ENCODE data around the gene KIF16B. TPM values are rescaled to one million over a fixed set of nuclear protein-coding genes. Genes with fewer than 3 reads are reported as not detected.

KIF16B gene
- total RNA-seq, 2 experiments from 2014 or later = 3.5 to 4.2 TPM

GRCh38 chr20:16314748-16315159, 258.5 kb downstream of the KIF16B start:
- TF ChIP-seq CTCF (IDR thresholded peaks at IDR 0.05) = no peak
- H3K36me3 Mint-ChIP-seq (ENCODE audit: low read depth) = peaks cover 20% of the 10 kb centered on the region
- ChIA-PET POLR2A (no interaction called here), CTCF (no interaction called here)
- DNase-seq (no peak), ATAC-seq (no peak)
- no peaks in the 10 kb centered on the region for H3K9me3 Mint-ChIP-seq
- H3K27ac Mint-ChIP-seq = no peak overlapping the region
- no peaks in the 10 kb centered on the region for H3K27me3 Mint-ChIP-seq
- H3K4me3 Mint-ChIP-seq = no peak overlapping the region
- intact Hi-C loops (cut with micrococcal nuclease) = no loop called here
- no peaks in the 10 kb centered on the region for H3K4me1 Mint-ChIP-seq (ENCODE audit: low read depth)

- H3K36me3 Mint-ChIP-seq (ENCODE audit: low read depth) = peaks cover 19% of the 10 kb centered on the region
- H3K4me3 Mint-ChIP-seq = no peak overlapping the region
- TF ChIP-seq CTCF (IDR thresholded peaks at IDR 0.05) = no peak
- ChIA-PET POLR2A (no interaction called here), CTCF (no interaction called here)
- no peaks in the 10 kb centered on the region for H3K9me3 Mint-ChIP-seq
- ATAC-seq (no peak), DNase-seq (no peak)
- intact Hi-C loops (cut with micrococcal nuclease) = no loop called here
- no peak overlapping the region for H3K27ac Mint-ChIP-seq
- no peaks in the 10 kb centered on the region for H3K4me1 Mint-ChIP-seq (ENCODE audit: low read depth)
- H3K27me3 Mint-ChIP-seq = no peaks in the 10 kb centered on the region
Measured at GRCh38 chr20:16314320-16314719, 258.9 kb downstream of the KIF16B start.

- H3K36me3 Mint-ChIP-seq (ENCODE audit: low read depth) = peaks cover 19% of the 10 kb centered on the region
- TF ChIP-seq CTCF (IDR thresholded peaks at IDR 0.05) = no peak
- CTCF ChIA-PET = no interaction called here
- H3K4me1 Mint-ChIP-seq (ENCODE audit: low read depth) = no peaks in the 10 kb centered on the region
- DNase-seq = no peak
- no peak overlapping the region for H3K27ac Mint-ChIP-seq
- POLR2A ChIA-PET = no interaction called here
- H3K9me3 Mint-ChIP-seq = no peaks in the 10 kb centered on the region
- no peaks in the 10 kb centered on the region for H3K27me3 Mint-ChIP-seq
- ATAC-seq = no peak
- H3K4me3 Mint-ChIP-seq = no peak overlapping the region
- intact Hi-C loops (cut with micrococcal nuclease) = no loop called here
Measured at GRCh38 chr20:16313917-16314316, 259.3 kb downstream of the KIF16B start.

- ChIA-PET CTCF (no interaction called here), POLR2A (no interaction called here)
- no peak overlapping the region for H3K4me3 Mint-ChIP-seq
- ATAC-seq = no peak
- TF ChIP-seq CTCF (IDR thresholded peaks at IDR 0.05) = no peak
- H3K27ac Mint-ChIP-seq = no peak overlapping the region
- H3K4me1 Mint-ChIP-seq (ENCODE audit: low read depth) = no peaks in the 10 kb centered on the region
- intact Hi-C loops (cut with micrococcal nuclease) = no loop called here
- peaks cover 19% of the 10 kb centered on the region for H3K36me3 Mint-ChIP-seq (ENCODE audit: low read depth)
- no peak for DNase-seq
- no peaks in the 10 kb centered on the region for H3K27me3 Mint-ChIP-seq
- H3K9me3 Mint-ChIP-seq = no peaks in the 10 kb centered on the region
Measured at GRCh38 chr20:16312998-16313397, 260.2 kb downstream of the KIF16B start.

GRCh38 chr20:16311756-16312155, 261.5 kb downstream of the KIF16B start:
- Mint-ChIP-seq H3K9me3 (peaks cover under 1% of the 10 kb centered on the region), H3K27me3 (no peaks in the 10 kb centered on the region), H3K36me3 (ENCODE audit: low read depth) (peaks cover 19% of the 10 kb centered on the region), H3K4me3 (no peak overlapping the region), H3K4me1 (ENCODE audit: low read depth) (no peaks in the 10 kb centered on the region), H3K27ac (no peak overlapping the region)
- ChIA-PET CTCF (no interaction called here), POLR2A (no interaction called here)
- TF ChIP-seq CTCF (IDR thresholded peaks at IDR 0.05) = no peak
- no peak for DNase-seq
- intact Hi-C loops (cut with micrococcal nuclease) = no loop called here
- ATAC-seq = no peak
